HepG2 (cell line): ENCODE data around the gene ITGAX. TPM values are rescaled to one million over a fixed set of nuclear protein-coding genes. Genes with fewer than 3 reads are reported as not detected.

Experiments used
- BCL6 ChIP-seq: IDR thresholded peaks from 2 replicates; pipeline ENCODE4 v1.6.1; 2016; ENCODE audit warnings: missing genetic modification reagents, missing compliant biosample characterization
- CEBPG ChIP-seq: IDR thresholded peaks from 2 replicates; pipeline ENCODE4 v1.6.1; 2016
- KDM5A ChIP-seq: fragments of 200-600 bp; sonication (generic); IDR thresholded peaks from 2 replicates; pipeline ENCODE4 v1.7.0; 2018; ENCODE audit warnings: antibody characterized with exemption, mild to moderate bottlenecking, low read length, borderline replicate concordance
- KLF13 ChIP-seq: sonication (generic); formaldehyde crosslinking; IDR thresholded peaks from 2 replicates; pipeline ENCODE4 v1.4.0; 2020; ENCODE audit warnings: mild to moderate bottlenecking, missing genetic modification reagents
- LCORL ChIP-seq, 2 experiments: fragments of 450-650 bp in 1 of 2; sonication (generic) in 1 of 2; formaldehyde crosslinking in 1 of 2; IDR thresholded peaks; 2 replicates each; pipeline versions ENCODE4 v1.5.0 to v1.6.1; 2017 to 2020; ENCODE audit warnings: antibody characterized with exemption in 1 of 2, missing genetic modification reagents in 1 of 2
- NRL ChIP-seq: sonication (generic); formaldehyde crosslinking; IDR thresholded peaks from 2 replicates; pipeline ENCODE4 v1.5.0; 2020; ENCODE audit warnings: missing genetic modification reagents, mild to moderate bottlenecking, moderate library complexity, borderline replicate concordance
- SSRP1 ChIP-seq: IDR thresholded peaks from 2 replicates; pipeline ENCODE4 v1.6.1; 2016; ENCODE audit warnings: control low read depth
- TP53 ChIP-seq: sonication (generic); formaldehyde crosslinking; conservative IDR thresholded peaks from 2 replicates; pipeline ENCODE4 v1.4.0; 2020; ENCODE audit warnings: missing genetic modification reagents
- ZBTB1 ChIP-seq: sonication (generic); formaldehyde crosslinking; IDR thresholded peaks from 2 replicates; pipeline ENCODE4 v1.4.0; 2020; ENCODE audit warnings: missing genetic modification reagents, borderline replicate concordance
- ZBTB42 ChIP-seq: sonication (generic); formaldehyde crosslinking; IDR thresholded peaks from 2 replicates; pipeline ENCODE4 v1.5.0; 2020; ENCODE audit warnings: mild to moderate bottlenecking, missing genetic modification reagents
- ZFP90 ChIP-seq: sonication (generic); formaldehyde crosslinking; IDR thresholded peaks from 2 replicates; pipeline ENCODE4 v1.8.0; 2022; ENCODE audit warnings: missing genetic modification reagents, mild to moderate bottlenecking, inconsistent platforms, borderline replicate concordance
- ZGPAT ChIP-seq: IDR thresholded peaks from 2 replicates; pipeline ENCODE4 v1.6.1; 2016; ENCODE audit warnings: mild to moderate bottlenecking
- ZNF383 ChIP-seq: sonication (generic); formaldehyde crosslinking; IDR thresholded peaks from 2 replicates; pipeline ENCODE4 v1.4.0; 2020; ENCODE audit warnings: missing genetic modification reagents, mild to moderate bottlenecking, borderline replicate concordance
- ZNF501 ChIP-seq: sonication (generic); formaldehyde crosslinking; IDR thresholded peaks from 2 replicates; pipeline ENCODE4 v1.5.1; 2020; ENCODE audit warnings: mild to moderate bottlenecking, moderate library complexity, missing genetic modification reagents
- ZNF546 ChIP-seq: sonication (generic); formaldehyde crosslinking; conservative IDR thresholded peaks from 2 replicates; pipeline ENCODE4 v1.8.1; 2023; ENCODE audit warnings: mild to moderate bottlenecking, missing genetic modification reagents
- ZNF687 ChIP-seq: sonication (generic); formaldehyde crosslinking; IDR thresholded peaks from 2 replicates; pipeline ENCODE4 v1.5.1; 2020; ENCODE audit warnings: mild to moderate bottlenecking, missing genetic modification reagents, moderate library complexity
- polyA plus RNA-seq, 8 experiments: library from polyadenylated mRNA; depleted of rRNA in 3 of 8; stranded (reverse) in 7 of 8; unstranded in 1 of 8; fragments of >200 nt; fragmentation: Illumina TruSeq in 4 of 8; extraction: Trizol in 4 of 8; gene quantifications; 2 replicates each; pipeline versions ENCODE4 v1.2.1 to v1.2.3, GENCODE V29; 2011 to 2016; ENCODE audit warnings: low read depth in 4 of 8, missing spikeins in 1 of 8, mixed read lengths in 1 of 8; ENCODE audit not compliant: insufficient read depth in 1 of 8
- total RNA-seq, 5 experiments: library from RNA; depleted of rRNA; stranded (reverse); fragments of >200 nt; fragmentation: Illumina TruSeq; extraction: Trizol; gene quantifications; 2 replicates each; pipeline ENCODE4 v1.2.3, GENCODE V29; 2016; ENCODE audit warnings: low read depth in 1 of 5
- TF ChIP-seq, protein P1 (sequence below), 2 experiments: sonication (generic) in 1 of 2; formaldehyde crosslinking in 1 of 2; IDR thresholded peaks; 2 replicates each; pipeline versions ENCODE4 v1.5.1 to v1.6.1; 2011 to 2020; ENCODE audit warnings: borderline replicate concordance in 1 of 2, low read depth in 1 of 2, low read length in 1 of 2, mild to moderate bottlenecking in 1 of 2, missing genetic modification reagents in 1 of 2, moderate library complexity in 1 of 2
- TF ChIP-seq, protein P2 (sequence below): sonication (generic); formaldehyde crosslinking; IDR thresholded peaks from 2 replicates; pipeline ENCODE4 v1.5.0; 2020; ENCODE audit warnings: mild to moderate bottlenecking, missing genetic modification reagents

Gene ITGAX
- total and polyA plus RNA-seq, 2 of the 13 experiments (the other 11 are each of a cell fraction or from before 2014, with no cell fraction given): 0.32 TPM; not detected in 1

- TF ChIP-seq ZGPAT (CRISPR knock-in tag): 0 out of 2 replicates have a peak, but pooled peaks have one; percentile 32
- TF ChIP-seq SSRP1 (CRISPR knock-in tag): no peak
- TF ChIP-seq NRL (CRISPR knock-in tag): 0 out of 2 replicates have a peak, but pooled peaks have one; percentile 53
- TF ChIP-seq BCL6 (CRISPR knock-in tag): peak; percentile 83
- TF ChIP-seq LCORL (IDR thresholded peaks at IDR 0.05): no peak
- TF ChIP-seq LCORL (CRISPR knock-in tag; IDR thresholded peaks at IDR 0.05): peak; percentile 83
- TF ChIP-seq ZNF383 (CRISPR knock-in tag): peak; percentile 39; the same call in 1 of the 2 replicates
- TF ChIP-seq, protein P1, sequence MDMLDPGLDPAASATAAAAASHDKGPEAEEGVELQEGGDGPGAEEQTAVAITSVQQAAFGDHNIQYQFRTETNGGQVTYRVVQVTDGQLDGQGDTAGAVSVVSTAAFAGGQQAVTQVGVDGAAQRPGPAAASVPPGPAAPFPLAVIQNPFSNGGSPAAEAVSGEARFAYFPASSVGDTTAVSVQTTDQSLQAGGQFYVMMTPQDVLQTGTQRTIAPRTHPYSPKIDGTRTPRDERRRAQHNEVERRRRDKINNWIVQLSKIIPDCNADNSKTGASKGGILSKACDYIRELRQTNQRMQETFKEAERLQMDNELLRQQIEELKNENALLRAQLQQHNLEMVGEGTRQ (IDR thresholded peaks at IDR 0.05; ENCODE audit: low read depth, low read length): no peak
- TF ChIP-seq, protein P1 (CRISPR knock-in tag; IDR thresholded peaks at IDR 0.05; ENCODE audit: borderline replicate concordance): no peak
- no peak for TF ChIP-seq ZBTB1 (CRISPR knock-in tag)
- peak; percentile 55; the same call in 1 of the 2 replicates for TF ChIP-seq ZNF546 (CRISPR knock-in tag)
- no peak for TF ChIP-seq TP53 (CRISPR knock-in tag)
- peak; percentile 97 for TF ChIP-seq ZNF687 (CRISPR knock-in tag)
- TF ChIP-seq KLF13 (CRISPR knock-in tag): no peak
- TF ChIP-seq, protein P2, sequence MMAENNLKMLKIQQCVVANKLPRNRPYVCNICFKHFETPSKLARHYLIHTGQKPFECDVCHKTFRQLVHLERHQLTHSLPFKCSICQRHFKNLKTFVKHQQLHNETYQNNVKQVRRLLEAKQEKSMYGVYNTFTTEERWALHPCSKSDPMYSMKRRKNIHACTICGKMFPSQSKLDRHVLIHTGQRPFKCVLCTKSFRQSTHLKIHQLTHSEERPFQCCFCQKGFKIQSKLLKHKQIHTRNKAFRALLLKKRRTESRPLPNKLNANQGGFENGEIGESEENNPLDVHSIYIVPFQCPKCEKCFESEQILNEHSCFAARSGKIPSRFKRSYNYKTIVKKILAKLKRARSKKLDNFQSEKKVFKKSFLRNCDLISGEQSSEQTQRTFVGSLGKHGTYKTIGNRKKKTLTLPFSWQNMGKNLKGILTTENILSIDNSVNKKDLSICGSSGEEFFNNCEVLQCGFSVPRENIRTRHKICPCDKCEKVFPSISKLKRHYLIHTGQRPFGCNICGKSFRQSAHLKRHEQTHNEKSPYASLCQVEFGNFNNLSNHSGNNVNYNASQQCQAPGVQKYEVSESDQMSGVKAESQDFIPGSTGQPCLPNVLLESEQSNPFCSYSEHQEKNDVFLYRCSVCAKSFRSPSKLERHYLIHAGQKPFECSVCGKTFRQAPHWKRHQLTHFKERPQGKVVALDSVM (CRISPR knock-in tag): no peak
- TF ChIP-seq CEBPG (CRISPR knock-in tag): peak; percentile 87
- peak; percentile 42; the same call in 1 of the 2 replicates for TF ChIP-seq ZBTB42
- 0 out of 2 replicates have a peak, but pooled peaks have one; percentile 66 for TF ChIP-seq ZFP90
- peak; percentile 71; the same call in 1 of the 2 replicates for TF ChIP-seq ZNF501 (CRISPR knock-in tag)
- TF ChIP-seq KDM5A: no peak
Observed at GRCh38 chr16:31371619-31372484, 16.9 kb downstream of the ITGAX start (continued).
